Liver (tissue), 3 donors: Measurements from ENCODE around the gene CELSR1.

Source experiments
- CTCF ChIP-seq: fragments of 150-350 bp; IDR thresholded peaks from 2 replicates; pipeline ENCODE4 v1.5.1; 2017; ENCODE audit warnings: improper control_type of control experiment, low read depth, low read length; ENCODE audit not compliant: missing input control
- RAD21 ChIP-seq, 2 donors: IDR thresholded peaks; 2 replicates each; pipeline ENCODE4 v1.6.1; 2016; ENCODE audit warnings: antibody characterized with exemption in 2 of 2, mild to moderate bottlenecking in 2 of 2
- REST ChIP-seq: IDR thresholded peaks from 2 replicates; pipeline ENCODE4 v1.6.1; 2016; ENCODE audit warnings: antibody characterized with exemption, mild to moderate bottlenecking
- RXRA ChIP-seq, 2 donors: IDR thresholded peaks; 2 replicates each; pipeline ENCODE4 v1.6.1; 2017 to 2018; ENCODE audit warnings: antibody characterized with exemption in 2 of 2, mild to moderate bottlenecking in 1 of 2
- SP1 ChIP-seq: IDR thresholded peaks from 2 replicates; pipeline ENCODE4 v1.6.1; 2018; ENCODE audit warnings: antibody characterized with exemption, mild to moderate bottlenecking
- donor health status: healthy.
- donor health status: healthy.

- TF ChIP-seq RAD21 (IDR thresholded peaks at IDR 0.05) (peak; percentile 86 to 95), REST (no peak), CTCF (peak; percentile 91), RXRA (IDR thresholded peaks at IDR 0.05) (no peak), SP1 (no peak)
Observed at GRCh38 chr22:46367707-46368191, 169.7 kb downstream of the CELSR1 start.
